Activated B cell treated with CpG ODN at 0.5 μM for 24 hours (primary cell): ENCODE results near the gene PKHD1. TPM values are rescaled to one million over a fixed set of nuclear protein-coding genes. Genes with fewer than 3 reads are reported as not detected.

Source experiments
- ATAC-seq: fragments of 200-7000 bp; cut with Tn5 transposase; one replicate; pipeline ENCODE4 v1.10.0; 2021; ENCODE audit warnings: low read depth, mild to moderate bottlenecking, moderate library complexity
- CTCF ChIA-PET: fragments of 350-600 bp; sonication (Branson Sonifier 250); formaldehyde crosslinking; loops from one replicate; lab custom pipeline; 2021; ENCODE audit warnings: antibody characterized with exemption; lab: Charles Lee
- POLR2A ChIA-PET: fragments of 350-600 bp; sonication (Branson Sonifier 250); formaldehyde crosslinking; loops from one replicate; lab custom pipeline; 2021; ENCODE audit warnings: antibody characterized with exemption; lab: Charles Lee
- DNase-seq: peaks from one replicate; pipeline ENCODE4 v3.0.0; 2022
- H3K27ac Mint-ChIP-seq: one replicate; pipeline ENCODE4 v1.8.0; 2020; ENCODE audit warnings: mixed read lengths
- H3K27me3 Mint-ChIP-seq: one replicate; pipeline ENCODE4 v1.8.0; 2021; ENCODE audit warnings: mixed read lengths
- H3K36me3 Mint-ChIP-seq: one replicate; pipeline ENCODE4 v1.8.0; 2021; ENCODE audit warnings: low read depth, mixed read lengths
- H3K4me1 Mint-ChIP-seq: one replicate; pipeline ENCODE4 v1.8.0; 2021; ENCODE audit warnings: mixed read lengths
- H3K4me3 Mint-ChIP-seq: one replicate; pipeline ENCODE4 v1.8.0; 2020; ENCODE audit warnings: mild to moderate bottlenecking, mixed read lengths
- H3K9me3 Mint-ChIP-seq: one replicate; pipeline ENCODE4 v1.8.0; 2020; ENCODE audit warnings: mixed read lengths
- intact Hi-C: fragments of 100-400 bp; cut with micrococcal nuclease; formaldehyde crosslinking; loops from one replicate; pipeline ENCODE4 v1.15.1; 2024
- total RNA-seq: library from RNA; stranded (reverse); gene quantifications from 2 replicates; pipeline ENCODE4 v1.2.3, GENCODE V29; 2022
- TF ChIP-seq, protein P1 (sequence below): fragments of 200-600 bp; IDR thresholded peaks from one replicate; pipeline ENCODE4 v1.8.0; 2022; ENCODE audit warnings: antibody characterized with exemption, mild to moderate bottlenecking

PKHD1 gene
- total RNA-seq, 1 donor from 2014 or later = not detected

DNA sequence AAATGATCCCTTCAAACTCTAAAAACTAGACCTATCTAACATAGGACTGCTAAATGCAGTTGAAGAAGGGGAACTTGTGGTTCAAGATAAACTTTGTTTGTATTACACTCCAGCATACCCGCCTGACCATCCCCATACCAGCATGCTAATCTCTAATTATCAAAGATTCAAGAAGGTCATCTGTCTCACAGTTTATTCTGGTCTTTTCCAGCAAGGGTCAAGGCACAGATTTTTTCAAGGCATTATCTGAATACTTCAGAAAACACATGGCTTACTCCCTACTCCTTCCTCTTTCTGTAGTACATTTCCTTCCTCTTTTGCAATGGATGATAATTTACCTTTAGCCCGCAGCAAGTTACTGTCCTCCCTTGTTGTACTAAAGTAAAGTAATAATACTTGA, 174.1 kb downstream of the PKHD1 start:
- ChIA-PET CTCF (no interaction called here), POLR2A (no interaction called here)
- peaks cover 4% of the 10 kb centered on the region for H3K27me3 Mint-ChIP-seq
- H3K4me3 Mint-ChIP-seq = no peak overlapping the region
- H3K4me1 Mint-ChIP-seq = peaks cover 7% of the 10 kb centered on the region
- TF ChIP-seq, protein P1, sequence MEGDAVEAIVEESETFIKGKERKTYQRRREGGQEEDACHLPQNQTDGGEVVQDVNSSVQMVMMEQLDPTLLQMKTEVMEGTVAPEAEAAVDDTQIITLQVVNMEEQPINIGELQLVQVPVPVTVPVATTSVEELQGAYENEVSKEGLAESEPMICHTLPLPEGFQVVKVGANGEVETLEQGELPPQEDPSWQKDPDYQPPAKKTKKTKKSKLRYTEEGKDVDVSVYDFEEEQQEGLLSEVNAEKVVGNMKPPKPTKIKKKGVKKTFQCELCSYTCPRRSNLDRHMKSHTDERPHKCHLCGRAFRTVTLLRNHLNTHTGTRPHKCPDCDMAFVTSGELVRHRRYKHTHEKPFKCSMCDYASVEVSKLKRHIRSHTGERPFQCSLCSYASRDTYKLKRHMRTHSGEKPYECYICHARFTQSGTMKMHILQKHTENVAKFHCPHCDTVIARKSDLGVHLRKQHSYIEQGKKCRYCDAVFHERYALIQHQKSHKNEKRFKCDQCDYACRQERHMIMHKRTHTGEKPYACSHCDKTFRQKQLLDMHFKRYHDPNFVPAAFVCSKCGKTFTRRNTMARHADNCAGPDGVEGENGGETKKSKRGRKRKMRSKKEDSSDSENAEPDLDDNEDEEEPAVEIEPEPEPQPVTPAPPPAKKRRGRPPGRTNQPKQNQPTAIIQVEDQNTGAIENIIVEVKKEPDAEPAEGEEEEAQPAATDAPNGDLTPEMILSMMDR = no peak
- H3K36me3 Mint-ChIP-seq = no peaks in the 10 kb centered on the region
- H3K27ac Mint-ChIP-seq = no peak overlapping the region
- intact Hi-C loops = no loop called here
- H3K9me3 Mint-ChIP-seq = peaks cover under 1% of the 10 kb centered on the region
- ATAC-seq (no peak), DNase-seq (no peak)

DNA sequence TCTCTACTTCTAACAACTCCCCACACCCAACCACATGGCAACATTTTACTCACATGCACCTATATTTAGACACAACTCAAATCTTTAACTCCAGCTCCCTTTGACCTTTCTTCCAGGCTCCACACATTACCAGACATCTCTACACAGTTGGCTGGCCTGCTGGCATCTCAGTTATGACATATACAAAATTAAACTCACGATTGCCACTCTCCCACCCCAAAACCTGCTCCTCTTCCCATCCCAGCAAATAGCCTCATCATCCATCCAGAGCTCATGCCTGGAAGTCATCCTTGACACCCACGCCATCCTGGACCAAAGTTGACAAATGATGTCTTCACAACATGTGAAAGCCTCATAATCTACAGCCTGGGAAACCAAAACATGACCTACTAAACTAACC, 176.6 kb downstream of the PKHD1 start:
- intact Hi-C loops = no loop called here

DNA sequence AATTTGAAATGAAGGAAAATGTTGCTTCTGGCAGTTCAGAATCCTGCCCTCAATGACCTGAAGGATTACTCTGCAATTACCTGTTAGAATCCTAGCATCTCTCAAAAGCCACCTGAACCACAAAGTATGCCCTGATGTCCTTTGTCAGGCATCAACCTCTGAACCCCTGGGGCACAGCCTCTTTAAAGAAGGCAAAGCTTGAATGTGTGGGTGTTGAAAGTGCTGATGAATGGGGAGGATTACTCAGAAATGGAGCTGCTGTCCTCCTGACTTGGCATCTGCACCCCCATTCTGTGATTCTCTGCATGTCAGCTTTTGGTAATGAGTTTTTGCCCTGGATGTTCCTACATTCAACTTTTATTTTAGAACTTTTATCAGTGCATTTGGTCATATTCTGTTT, 179.2 kb downstream of the PKHD1 start:
- peaks cover 4% of the 10 kb centered on the region for H3K27me3 Mint-ChIP-seq
- ChIA-PET CTCF (no interaction called here), POLR2A (no interaction called here)
- TF ChIP-seq, protein P1 = no peak
- no peak for ATAC-seq
- no peak for DNase-seq
- no peak overlapping the region for H3K27ac Mint-ChIP-seq
- H3K36me3 Mint-ChIP-seq = no peaks in the 10 kb centered on the region
- no peak overlapping the region for H3K4me3 Mint-ChIP-seq
- no peaks in the 10 kb centered on the region for H3K9me3 Mint-ChIP-seq
- intact Hi-C loops = no loop called here
- peaks cover 4% of the 10 kb centered on the region for H3K4me1 Mint-ChIP-seq

More for the DNA sequence above, 176.6 kb downstream of the PKHD1 start:
- TF ChIP-seq, protein P1 = no peak
- no peak overlapping the region for H3K4me3 Mint-ChIP-seq
- ATAC-seq (no peak), DNase-seq (no peak)
- no peaks in the 10 kb centered on the region for H3K9me3 Mint-ChIP-seq
- no peaks in the 10 kb centered on the region for H3K36me3 Mint-ChIP-seq
- H3K4me1 Mint-ChIP-seq = peaks cover 7% of the 10 kb centered on the region
- no peak overlapping the region for H3K27ac Mint-ChIP-seq
- CTCF ChIA-PET = no interaction called here
- H3K27me3 Mint-ChIP-seq = peaks cover 4% of the 10 kb centered on the region
- POLR2A ChIA-PET = no interaction called here

DNA sequence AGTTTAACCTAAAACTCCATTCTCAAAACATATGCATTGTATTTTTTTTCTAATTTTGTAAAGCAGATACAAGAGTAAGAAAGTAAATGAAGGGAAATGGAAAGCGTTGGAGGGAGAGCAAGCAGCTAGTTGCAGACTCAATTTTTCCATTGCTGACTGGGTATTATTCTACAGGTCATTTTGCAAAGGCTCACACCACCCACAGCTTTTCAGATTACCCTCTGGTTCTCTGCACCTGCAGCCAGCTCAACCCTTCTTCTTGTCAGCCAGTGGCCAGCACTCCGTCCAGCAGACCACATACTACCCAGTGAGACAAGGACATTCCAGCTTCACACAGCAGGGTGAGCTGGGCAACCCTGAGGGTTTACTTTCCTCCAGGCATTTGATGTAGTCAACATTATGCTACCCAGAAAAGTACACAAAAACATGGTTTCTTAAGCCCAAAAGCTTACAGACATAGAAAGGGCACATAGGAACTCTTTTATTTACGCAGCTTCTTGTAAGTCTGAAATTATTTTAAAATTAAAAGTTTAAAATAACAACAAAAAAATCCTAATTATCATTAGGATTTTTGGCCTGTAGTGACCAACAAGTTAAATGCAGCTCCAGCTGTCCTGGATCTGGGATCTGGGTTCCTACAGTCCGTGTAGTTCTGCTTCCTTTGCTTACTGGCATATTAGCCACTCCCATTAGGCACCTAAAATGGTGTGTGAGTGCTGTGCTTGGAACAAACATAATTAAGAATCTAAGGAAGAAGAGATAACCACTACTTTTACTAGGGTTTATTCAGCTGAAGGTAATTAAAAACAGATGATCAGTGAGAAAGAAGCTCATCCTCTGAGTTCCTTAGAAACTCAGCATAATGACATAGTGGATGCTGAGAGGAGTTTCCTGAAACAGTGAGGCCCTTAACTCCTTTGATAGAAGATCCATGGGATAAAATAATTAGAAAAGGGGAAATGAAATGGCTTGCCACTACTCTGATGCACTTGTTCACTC, 185.3 kb downstream of the PKHD1 start:
- intact Hi-C loops = no loop called here
- H3K27ac Mint-ChIP-seq = no peak overlapping the region
- DNase-seq (no peak), ATAC-seq (no peak)
- ChIA-PET POLR2A (no interaction called here), CTCF (no interaction called here)
- H3K36me3 Mint-ChIP-seq = no peaks in the 10 kb centered on the region
- TF ChIP-seq, protein P1 = no peak
- no peaks in the 10 kb centered on the region for H3K4me1 Mint-ChIP-seq
- H3K9me3 Mint-ChIP-seq = no peaks in the 10 kb centered on the region
- H3K27me3 Mint-ChIP-seq = no peaks in the 10 kb centered on the region
- H3K4me3 Mint-ChIP-seq = no peak overlapping the region

DNA sequence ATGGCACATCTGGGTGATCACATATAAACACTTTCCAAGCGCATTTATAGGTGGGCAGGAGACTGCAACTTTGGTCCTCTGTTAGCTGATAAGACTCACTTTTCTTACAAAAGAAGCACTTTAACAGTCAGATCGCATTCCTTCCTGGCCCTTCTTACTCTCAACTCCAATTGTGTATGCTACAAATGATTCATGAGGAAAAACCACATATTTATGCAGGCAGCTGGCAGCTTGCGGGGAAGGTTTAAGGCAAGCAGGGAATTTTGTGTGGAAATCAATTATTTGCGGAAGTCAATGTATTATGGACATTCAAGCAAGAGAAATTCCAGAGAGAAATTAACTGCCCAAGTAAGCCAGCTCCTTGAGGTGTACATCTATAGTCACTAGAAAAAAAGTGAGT, 194.0 kb downstream of the PKHD1 start:
- TF ChIP-seq, protein P1 = no peak
- no peaks in the 10 kb centered on the region for H3K9me3 Mint-ChIP-seq
- H3K36me3 Mint-ChIP-seq = no peaks in the 10 kb centered on the region
- ChIA-PET POLR2A (no interaction called here), CTCF (no interaction called here)
- no peak overlapping the region for H3K27ac Mint-ChIP-seq
- intact Hi-C loops = no loop called here
- ATAC-seq = no peak
- DNase-seq = no peak
- no peaks in the 10 kb centered on the region for H3K27me3 Mint-ChIP-seq
- H3K4me3 Mint-ChIP-seq = no peak overlapping the region
- no peaks in the 10 kb centered on the region for H3K4me1 Mint-ChIP-seq
